Measurements from ENCODE around the gene SP140L. TPM values are rescaled to one million over a fixed set of nuclear protein-coding genes. Genes with fewer than 3 reads are reported as not detected.

The SP140L gene
- total and polyA plus RNA-seq, 10 of the 15 experiments (the other 5 are each of a cell fraction or from before 2014, with no cell fraction given) = 4.7 to 28.6 (median 15.0) TPM

DNA sequence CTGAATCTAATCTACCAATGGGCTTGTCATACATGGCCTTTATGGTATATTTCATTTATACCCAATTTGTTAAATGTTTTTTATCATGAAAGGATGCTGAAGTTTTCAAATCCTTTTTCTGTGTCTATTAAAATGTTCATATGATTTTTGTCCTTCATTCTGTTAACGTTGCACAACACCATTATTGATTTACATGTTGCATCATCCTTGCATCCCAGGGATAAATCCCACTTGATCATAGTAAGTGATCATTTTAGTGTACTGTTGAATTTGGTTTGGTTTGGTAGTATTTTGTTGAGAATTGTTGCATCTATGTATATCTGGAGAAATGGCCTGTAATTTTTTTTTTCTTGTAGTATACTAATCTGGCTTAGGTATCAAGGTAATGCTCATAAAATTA, 98.4 kb downstream of the SP140L start (continued):
- TF ChIP-seq JUND (IDR thresholded peaks at IDR 0.05; ENCODE audit: low read depth, low read length) = no peak

DNA sequence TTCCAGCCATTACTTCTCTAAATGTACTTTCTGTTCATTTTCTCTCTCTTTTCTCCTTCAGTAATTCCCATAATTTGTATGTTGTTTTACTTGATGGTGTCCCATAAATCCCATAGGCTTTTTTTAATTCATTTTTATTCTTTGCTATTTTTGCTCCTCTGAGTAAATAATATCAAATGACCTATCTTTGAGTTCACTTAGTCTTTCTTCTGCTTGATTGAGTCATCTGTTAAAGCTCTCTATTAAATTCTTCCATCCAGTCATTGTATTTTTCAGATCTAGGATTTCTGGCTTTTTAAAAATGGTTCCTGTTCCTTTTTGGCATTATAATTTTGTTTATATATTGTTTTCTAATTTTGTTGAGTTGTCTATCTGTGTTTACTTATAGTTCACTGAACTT, 102.5 kb downstream of the SP140L start:
- H3K79me2 ChIP-seq (ENCODE audit: control insufficient read depth, insufficient read depth, low read length) = peaks cover 96% of the 10 kb centered on the region
- H3K36me3 ChIP-seq (ENCODE audit: control insufficient read depth in 2 of 2, insufficient read depth in 2 of 2, low read length in 1 of 2) = peaks cover 8 to 56% of the 10 kb centered on the region in 2 experiments
- TF ChIP-seq CHD4 (IDR thresholded peaks at IDR 0.05) = no peak
- peak; percentile 29; the same call in 1 of the 2 replicates for TF ChIP-seq ATF7 (IDR thresholded peaks at IDR 0.05; ENCODE audit: low read depth)
- no peak overlapping the region for H3K9ac ChIP-seq (ENCODE audit: control insufficient read depth, insufficient read depth, low read length)
- no peak overlapping the region for H3K27ac ChIP-seq (ENCODE audit: control insufficient read depth, insufficient read depth)
- 0 out of 2 replicates have a peak, but pooled peaks cover 6% of the 10 kb centered on the region for H4K20me1 ChIP-seq (ENCODE audit: control insufficient read depth, insufficient read depth)
- peaks cover 23% of the 10 kb centered on the region for H3K9me3 ChIP-seq (replicated peaks; ENCODE audit: control insufficient read depth, insufficient read depth, low read length)
- CTCF ChIA-PET = no interaction called here
- in situ Hi-C loops (cut with MboI) (no loop called here), intact Hi-C loops (cut with micrococcal nuclease; ENCODE audit: unreplicated experiment) (no loop called here)
- DNase-seq (ENCODE audit: low read depth, low spot score) (no peak), FAIRE-seq (no peak), ATAC-seq (no peak)
- POLR2A ChIA-PET = interaction anchor here (0.9 kb wide), 1 partner anchor 11 kb away, joined by 4 read pairs; no protein-coding TSS in a partner anchor
- RAD21 ChIA-PET (ENCODE audit: unreplicated experiment) = interaction anchor here (0.9 kb wide), 1 partner anchor 102 kb away, joined by 5 read pairs; the partner anchor contains the start of gene SP140L
- BruUV-seq (replicated peaks) = no TSS peak
- H2AFZ ChIP-seq (ENCODE audit: control insufficient read depth, low read depth, low read length) = no peak overlapping the region
- no peaks in the 10 kb centered on the region for H3K27me3 ChIP-seq (replicated peaks in 1 of 2; ENCODE audit: control insufficient read depth in 2 of 2, insufficient read depth in 2 of 2, low read length in 1 of 2)
- SMC1A ChIA-PET (ENCODE audit: uncharacterized antibody, unreplicated experiment) = interaction anchor here (0.7 to 4.4 kb wide), 3 partner anchors 12 to 227 kb away, joined by 3 to 19 read pairs (median 6); partner anchors contain the start of gene SP100
- no peak overlapping the region for H3K4me3 ChIP-seq
- H3K4me2 ChIP-seq (ENCODE audit: control insufficient read depth, insufficient read depth) = no peak overlapping the region
- H3K4me1 ChIP-seq (ENCODE audit: control insufficient read depth, insufficient read depth, low read length) = peaks cover 15% of the 10 kb centered on the region

Measured in GM12878 (cell line).